Choroid plexus epithelial cell (primary cell): ENCODE data around the gene CD300E.
A peak's percentile ranks its signal among the peaks of the same experiment; 100 is the strongest.

Source experiments
- DNase-seq: peaks from one replicate; pipeline ENCODE4 v3.0.0-alpha.2; 2010; ENCODE audit warnings: low read depth
- H3K4me3 ChIP-seq: 2 replicates; pipeline ENCODE4 v1.5.1; 2011; ENCODE audit warnings: low read depth, mild to moderate bottlenecking, control low read depth, low read length, moderate library complexity
- CTCF ChIP-seq: conservative IDR thresholded peaks from 2 replicates; pipeline ENCODE4 v1.5.1; 2011; ENCODE audit warnings: low read depth, mild to moderate bottlenecking, control low read depth, inconsistent platforms, low read length, moderate library complexity

Gene CD300E

GRCh38 chr17:74652020-74652419 lies 28.5 kb upstream of the CD300E start:
- TF ChIP-seq CTCF = no peak

GRCh38 chr17:74649909-74650308 lies 26.4 kb upstream of the CD300E start:
- TF ChIP-seq CTCF = no peak
- no peak overlapping the region for H3K4me3 ChIP-seq
- no peak for DNase-seq

More at GRCh38 chr17:74652020-74652419, 28.5 kb upstream of the CD300E start:
- no peak overlapping the region for H3K4me3 ChIP-seq
- no peak for DNase-seq

GRCh38 chr17:74647871-74648672 lies 24.5 kb upstream of the CD300E start:
- TF ChIP-seq CTCF = no peak
- H3K4me3 ChIP-seq = no peak overlapping the region
- no peak for DNase-seq

- H3K4me3 ChIP-seq = no peak overlapping the region
- TF ChIP-seq CTCF = peak; percentile 36
- DNase-seq = peak; percentile 16
Observed at GRCh38 chr17:74646231-74646630, 22.7 kb upstream of the CD300E start.

- no peak for DNase-seq
- TF ChIP-seq CTCF = no peak
- H3K4me3 ChIP-seq = no peak overlapping the region
Observed at GRCh38 chr17:74645010-74645409, 21.5 kb upstream of the CD300E start.

GRCh38 chr17:74644419-74644818 lies 20.9 kb upstream of the CD300E start:
- no peak for TF ChIP-seq CTCF
- H3K4me3 ChIP-seq = no peak overlapping the region
- DNase-seq = no peak

- no peak overlapping the region for H3K4me3 ChIP-seq
- no peak for DNase-seq
- no peak for TF ChIP-seq CTCF
Observed at GRCh38 chr17:74643826-74644225, 20.3 kb upstream of the CD300E start.
